Uterus (tissue), 2 donors: Measurements from ENCODE around the gene DUSP9.

Experiments used
- CTCF ChIP-seq, 4 experiments: fragments of 200-600 bp in 2 of 4; fragments of 450-650 bp in 2 of 4; sonication (generic) in 2 of 4; IDR thresholded peaks; one replicate each; pipeline ENCODE4 v1.5.1; 2016 to 2019; ENCODE audit warnings: antibody characterized with exemption in 4 of 4, mild to moderate bottlenecking in 2 of 4, moderate library complexity in 1 of 4
- POLR2A ChIP-seq, 2 donors: fragments of 450-650 bp; IDR thresholded peaks; one replicate each; pipeline ENCODE4 v1.6.1; 2016; ENCODE audit warnings: antibody characterized with exemption in 2 of 2, mild to moderate bottlenecking in 1 of 2, moderate library complexity in 1 of 2

- TF ChIP-seq POLR2A (IDR thresholded peaks at IDR 0.05), result no peak
- no peak for TF ChIP-seq CTCF (IDR thresholded peaks at IDR 0.05)
Observed at GRCh38 chrX:153692611-153693156, 45.7 kb downstream of the DUSP9 start.
